HepG2 (cell line): ENCODE measurements around the gene SAE1. TPM values are rescaled to one million over a fixed set of nuclear protein-coding genes. Genes with fewer than 3 reads are reported as not detected.

Source experiments
- AHDC1 ChIP-seq: sonication (generic); formaldehyde crosslinking; IDR thresholded peaks from 2 replicates; pipeline ENCODE4 v1.5.1; 2020; ENCODE audit warnings: mild to moderate bottlenecking, missing genetic modification reagents, borderline replicate concordance
- ARID3A ChIP-seq: IDR thresholded peaks from 2 replicates; pipeline ENCODE4 v1.6.1; 2012; ENCODE audit warnings: low read depth, low read length, improper control_type of control experiment
- BHLHE40 ChIP-seq: IDR thresholded peaks from 2 replicates; pipeline ENCODE4 v1.6.1; 2011; ENCODE audit warnings: low read length, improper control_type of control experiment
- CERS6 ChIP-seq: sonication (generic); formaldehyde crosslinking; IDR thresholded peaks from 2 replicates; pipeline ENCODE4 v1.5.0; 2020; ENCODE audit warnings: missing genetic modification reagents
- CSRNP2 ChIP-seq: sonication (generic); formaldehyde crosslinking; conservative IDR thresholded peaks from 2 replicates; pipeline ENCODE4 v1.8.0; 2022; ENCODE audit warnings: low read depth, missing genetic modification reagents
- FIP1L1 ChIP-seq: fragments of 200-400 bp; formaldehyde crosslinking; IDR thresholded peaks from 2 replicates; pipeline ENCODE4 v1.6.1; 2018; ENCODE audit warnings: low read depth, mild to moderate bottlenecking, low read length, moderate library complexity, borderline replicate concordance; ENCODE audit not compliant: insufficient read depth
- GZF1 ChIP-seq: sonication (generic); formaldehyde crosslinking; IDR thresholded peaks from 2 replicates; pipeline ENCODE4 v1.5.1; 2020; ENCODE audit warnings: mild to moderate bottlenecking, missing genetic modification reagents
- MED13 ChIP-seq: sonication (generic); formaldehyde crosslinking; IDR thresholded peaks from 2 replicates; pipeline ENCODE4 v1.5.0; 2020; ENCODE audit warnings: missing genetic modification reagents
- RNF2 ChIP-seq: fragments of 450-650 bp; conservative IDR thresholded peaks from 2 replicates; pipeline ENCODE4 v1.6.1; 2016; ENCODE audit warnings: low read depth
- SETDB1 ChIP-seq: sonication (generic); formaldehyde crosslinking; IDR thresholded peaks from 2 replicates; pipeline ENCODE4 v1.5.1; 2020; ENCODE audit warnings: missing genetic modification reagents, mild to moderate bottlenecking, borderline replicate concordance
- SMAD3 ChIP-seq: sonication (generic); formaldehyde crosslinking; IDR thresholded peaks from 2 replicates; pipeline ENCODE4 v1.4.0; 2020; ENCODE audit warnings: missing genetic modification reagents
- THYN1 ChIP-seq: sonication (generic); formaldehyde crosslinking; IDR thresholded peaks from 2 replicates; pipeline ENCODE4 v1.8.1; 2023; ENCODE audit warnings: low read depth, mild to moderate bottlenecking, moderate library complexity, missing genetic modification reagents, borderline replicate concordance
- ZBTB2 ChIP-seq: sonication (generic); formaldehyde crosslinking; IDR thresholded peaks from 2 replicates; pipeline ENCODE4 v1.8.0; 2022; ENCODE audit warnings: low read depth, missing genetic modification reagents
- ZFP1 ChIP-seq: IDR thresholded peaks from 2 replicates; pipeline ENCODE4 v1.6.1; 2016
- ZNF121 ChIP-seq: sonication (generic); formaldehyde crosslinking; IDR thresholded peaks from 2 replicates; pipeline ENCODE4 v1.5.0; 2020; ENCODE audit warnings: mild to moderate bottlenecking, missing genetic modification reagents
- ZNF296 ChIP-seq: sonication (generic); formaldehyde crosslinking; conservative IDR thresholded peaks from 2 replicates; pipeline ENCODE4 v1.5.0; 2020; ENCODE audit warnings: mild to moderate bottlenecking, missing genetic modification reagents
- ZNF367 ChIP-seq: sonication (generic); formaldehyde crosslinking; IDR thresholded peaks from 2 replicates; pipeline ENCODE4 v1.4.0; 2020; ENCODE audit warnings: missing genetic modification reagents, borderline replicate concordance
- polyA plus RNA-seq, 8 experiments: library from polyadenylated mRNA; depleted of rRNA in 3 of 8; stranded (reverse) in 7 of 8; unstranded in 1 of 8; fragments of >200 nt; fragmentation: Illumina TruSeq in 4 of 8; extraction: Trizol in 4 of 8; gene quantifications; 2 replicates each; pipeline versions ENCODE4 v1.2.1 to v1.2.3, GENCODE V29; 2011 to 2016; ENCODE audit warnings: low read depth in 4 of 8, missing spikeins in 1 of 8, mixed read lengths in 1 of 8; ENCODE audit not compliant: insufficient read depth in 1 of 8
- total RNA-seq, 5 experiments: library from RNA; depleted of rRNA; stranded (reverse); fragments of >200 nt; fragmentation: Illumina TruSeq; extraction: Trizol; gene quantifications; 2 replicates each; pipeline ENCODE4 v1.2.3, GENCODE V29; 2016; ENCODE audit warnings: low read depth in 1 of 5

The SAE1 gene
- total and polyA plus RNA-seq, 2 of the 13 experiments (the other 11 are each of a cell fraction or from before 2014, with no cell fraction given): 87.6 to 197 TPM

- TF ChIP-seq CSRNP2 (CRISPR knock-in tag) (no peak), ZNF121 (CRISPR knock-in tag) (no peak), THYN1 (CRISPR knock-in tag) (no peak), ZNF296 (CRISPR knock-in tag) (no peak), AHDC1 (CRISPR knock-in tag) (no peak), ZBTB2 (CRISPR knock-in tag) (peak; percentile 37; the same call in 1 of the 2 replicates), MED13 (CRISPR knock-in tag) (peak; percentile 66; the same call in 1 of the 2 replicates), ZFP1 (CRISPR knock-in tag) (no peak), ZNF367 (no peak), FIP1L1 (peak; percentile 71; the same call in 1 of the 2 replicates), BHLHE40 (no peak), CERS6 (CRISPR knock-in tag) (no peak), RNF2 (no peak), SMAD3 (peak; percentile 23; the same call in 1 of the 2 replicates), ARID3A (no peak; the same call in 1 of the 2 replicates), SETDB1 (CRISPR knock-in tag) (no peak), GZF1 (CRISPR knock-in tag) (no peak)
These were observed 96.1 kb downstream of the SAE1 start (continued) for GRCh38 chr19:47226426-47227351.
